ENCODE measurements around the gene PCSK5. TPM values are rescaled to one million over a fixed set of nuclear protein-coding genes. Genes with fewer than 3 reads are reported as not detected.

PCSK5 gene
- total RNA-seq, 2 donors from 2014 or later, result 2.5 to 3.5 TPM

DNA sequence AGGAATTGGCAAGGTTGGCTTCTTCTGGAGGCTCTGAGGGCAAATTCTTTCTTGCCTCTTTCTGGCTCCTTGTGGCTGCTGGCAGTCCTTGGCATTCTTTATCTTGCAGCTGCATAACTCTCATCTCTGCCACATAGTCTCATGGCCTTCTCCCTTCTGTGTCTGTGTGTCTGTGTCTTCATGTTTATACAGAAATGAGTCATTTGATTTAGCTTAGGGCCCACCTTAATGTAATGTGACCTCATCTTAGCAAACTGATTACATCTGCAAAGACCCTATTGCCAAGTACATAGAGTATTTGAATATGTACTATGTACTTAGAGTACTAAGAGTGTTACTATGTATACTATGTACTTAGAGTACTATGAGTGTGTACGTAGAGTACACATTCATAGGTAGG, 381.3 kb downstream of the PCSK5 start:
- Mint-ChIP-seq H3K27me3 (ENCODE audit: insufficient read depth) (no peaks in the 10 kb centered on the region), H3K9me3 (no peaks in the 10 kb centered on the region), H3K4me3 (no peak overlapping the region), H3K27ac (no peak overlapping the region), H3K4me1 (peaks cover 18% of the 10 kb centered on the region), H3K36me3 (ENCODE audit: low read depth) (no peaks in the 10 kb centered on the region)
- Histone ChIP-seq H3K27me3 (ENCODE audit: control insufficient read depth, insufficient read depth, low read length, poor library complexity, severe bottlenecking) (no peaks in the 10 kb centered on the region), H3K9ac (ENCODE audit: extremely low read depth, low read length, poor library complexity, severe bottlenecking) (no peak overlapping the region), H3K36me3 (ENCODE audit: control insufficient read depth, insufficient read depth, low read length) (no peaks in the 10 kb centered on the region), H3K27ac (ENCODE audit: low read depth, low read length) (no peak overlapping the region), H3K9me3 (ENCODE audit: control insufficient read depth, low read length) (no peaks in the 10 kb centered on the region), H3K4me3 (ENCODE audit: low read length) (no peak overlapping the region), H3K4me1 (ENCODE audit: control insufficient read depth, insufficient read depth, low read length) (peaks cover 18% of the 10 kb centered on the region)
- no peak for DNase-seq
- 100% methylated on average over 1 of the region's 1 CpG; no CpG with 5 or more reads in 1 of the 2 experiments for WGBS, 2 experiments (ENCODE audit: insufficient coverage in 1 of 2, insufficient read length in 1 of 2)
- TF ChIP-seq, protein P1, sequence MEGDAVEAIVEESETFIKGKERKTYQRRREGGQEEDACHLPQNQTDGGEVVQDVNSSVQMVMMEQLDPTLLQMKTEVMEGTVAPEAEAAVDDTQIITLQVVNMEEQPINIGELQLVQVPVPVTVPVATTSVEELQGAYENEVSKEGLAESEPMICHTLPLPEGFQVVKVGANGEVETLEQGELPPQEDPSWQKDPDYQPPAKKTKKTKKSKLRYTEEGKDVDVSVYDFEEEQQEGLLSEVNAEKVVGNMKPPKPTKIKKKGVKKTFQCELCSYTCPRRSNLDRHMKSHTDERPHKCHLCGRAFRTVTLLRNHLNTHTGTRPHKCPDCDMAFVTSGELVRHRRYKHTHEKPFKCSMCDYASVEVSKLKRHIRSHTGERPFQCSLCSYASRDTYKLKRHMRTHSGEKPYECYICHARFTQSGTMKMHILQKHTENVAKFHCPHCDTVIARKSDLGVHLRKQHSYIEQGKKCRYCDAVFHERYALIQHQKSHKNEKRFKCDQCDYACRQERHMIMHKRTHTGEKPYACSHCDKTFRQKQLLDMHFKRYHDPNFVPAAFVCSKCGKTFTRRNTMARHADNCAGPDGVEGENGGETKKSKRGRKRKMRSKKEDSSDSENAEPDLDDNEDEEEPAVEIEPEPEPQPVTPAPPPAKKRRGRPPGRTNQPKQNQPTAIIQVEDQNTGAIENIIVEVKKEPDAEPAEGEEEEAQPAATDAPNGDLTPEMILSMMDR (conservative IDR thresholded peaks at IDR 0.05), result no peak

DNA sequence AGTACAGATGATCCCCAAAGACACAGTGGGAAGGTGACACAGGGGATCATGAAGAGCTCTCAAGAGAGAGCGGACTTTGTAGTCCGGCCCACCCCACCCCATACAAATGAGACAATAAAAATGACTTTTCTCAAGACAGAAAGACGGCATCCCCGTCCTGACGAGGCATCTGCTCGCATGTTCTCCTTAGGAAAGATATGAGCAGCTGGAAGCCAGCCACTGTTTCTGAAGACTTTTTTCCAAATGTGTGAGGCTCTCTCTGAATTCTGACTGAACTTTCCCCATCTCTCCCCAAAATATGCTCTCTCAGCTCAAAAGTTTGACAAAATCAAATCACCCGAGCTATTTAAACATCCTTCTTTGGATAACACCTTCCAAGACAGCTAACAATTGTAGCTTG, 398.6 kb downstream of the PCSK5 start:
- Histone ChIP-seq H3K4me3 (ENCODE audit: low read length) (no peak overlapping the region), H3K36me3 (ENCODE audit: control insufficient read depth, insufficient read depth, low read length) (no peaks in the 10 kb centered on the region), H3K4me1 (ENCODE audit: control insufficient read depth, insufficient read depth, low read length) (no peaks in the 10 kb centered on the region), H3K9ac (ENCODE audit: extremely low read depth, low read length, poor library complexity, severe bottlenecking) (no peak overlapping the region), H3K9me3 (ENCODE audit: control insufficient read depth, low read length) (no peaks in the 10 kb centered on the region), H3K27ac (ENCODE audit: low read depth, low read length) (no peak overlapping the region), H3K27me3 (ENCODE audit: control insufficient read depth, insufficient read depth, low read length, poor library complexity, severe bottlenecking) (no peaks in the 10 kb centered on the region)
- TF ChIP-seq, protein P1 (conservative IDR thresholded peaks at IDR 0.05), result no peak
- H3K27me3 Mint-ChIP-seq (ENCODE audit: insufficient read depth), result peaks cover 9% of the 10 kb centered on the region
- no peak for DNase-seq
- no peak overlapping the region for H3K4me3 Mint-ChIP-seq
- no peak overlapping the region for H3K27ac Mint-ChIP-seq
- 91 to 98% methylated on average over 5 to 7 of the region's 7 CpGs for WGBS, 2 experiments (ENCODE audit: insufficient coverage in 1 of 2, insufficient read length in 1 of 2)
- no peaks in the 10 kb centered on the region for H3K36me3 Mint-ChIP-seq (ENCODE audit: low read depth)
- no peaks in the 10 kb centered on the region for H3K4me1 Mint-ChIP-seq
- no peaks in the 10 kb centered on the region for H3K9me3 Mint-ChIP-seq

DNA sequence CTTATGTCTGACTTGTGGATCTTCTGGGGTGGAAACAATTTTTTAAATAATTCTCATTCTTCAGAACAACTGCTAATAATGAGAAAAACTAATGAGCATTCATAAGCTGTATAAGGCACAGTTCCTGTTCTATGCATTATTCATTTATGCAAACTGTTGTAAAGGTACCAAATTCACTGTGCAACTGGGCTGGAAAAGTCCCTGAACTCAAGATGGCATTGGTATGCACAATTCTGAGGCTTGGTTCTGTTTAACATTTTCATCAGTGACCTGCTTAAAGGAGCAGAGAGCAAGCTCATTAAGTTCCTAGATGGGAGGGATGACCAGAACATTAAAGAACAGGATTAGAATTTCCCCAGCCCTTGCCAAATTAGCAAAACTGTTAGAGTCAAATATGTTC, 399.2 kb downstream of the PCSK5 start:
- Mint-ChIP-seq H3K27ac (no peak overlapping the region), H3K27me3 (ENCODE audit: insufficient read depth) (peaks cover 9% of the 10 kb centered on the region), H3K4me1 (no peaks in the 10 kb centered on the region), H3K4me3 (no peak overlapping the region), H3K9me3 (no peaks in the 10 kb centered on the region), H3K36me3 (ENCODE audit: low read depth) (no peaks in the 10 kb centered on the region)
- Histone ChIP-seq H3K4me3 (ENCODE audit: low read length) (no peak overlapping the region), H3K9me3 (ENCODE audit: control insufficient read depth, low read length) (no peaks in the 10 kb centered on the region), H3K27me3 (ENCODE audit: control insufficient read depth, insufficient read depth, low read length, poor library complexity, severe bottlenecking) (no peaks in the 10 kb centered on the region), H3K27ac (ENCODE audit: low read depth, low read length) (no peak overlapping the region), H3K36me3 (ENCODE audit: control insufficient read depth, insufficient read depth, low read length) (no peaks in the 10 kb centered on the region), H3K4me1 (ENCODE audit: control insufficient read depth, insufficient read depth, low read length) (no peaks in the 10 kb centered on the region), H3K9ac (ENCODE audit: extremely low read depth, low read length, poor library complexity, severe bottlenecking) (no peak overlapping the region)
- DNase-seq, result no peak
- TF ChIP-seq, protein P1 (conservative IDR thresholded peaks at IDR 0.05), result no peak

All from endodermal cell (in vitro differentiated cells).